ENCODE measurements around the gene NAIF1. TPM values are rescaled to one million over a fixed set of nuclear protein-coding genes. Genes with fewer than 3 reads are reported as not detected.

Gene NAIF1
- total and polyA plus RNA-seq, 2 donors (not counting 3 experiments of a cell fraction or from before 2014, with no cell fraction given): 8.2 to 10.1 TPM

- no peaks in the 10 kb centered on the region for H3K36me3 ChIP-seq (ENCODE audit: control insufficient read depth in 2 of 2, extremely low read depth in 1 of 2, insufficient read depth in 2 of 2, low read length in 2 of 2)
- BruUV-seq (replicated peaks): no TSS peak
- H3K4me2 ChIP-seq (ENCODE audit: insufficient read depth, low read length): no peak overlapping the region
- POLR2A ChIA-PET: no interaction called here
- H3K9me3 ChIP-seq (replicated peaks; ENCODE audit: control insufficient read depth, insufficient read depth, low read length): no peaks in the 10 kb centered on the region
- TF ChIP-seq GATA2 (IDR thresholded peaks at IDR 0.05; ENCODE audit: insufficient read depth, insufficient read length, low read depth, low read length) (no peak), CTCF (IDR thresholded peaks at IDR 0.05; ENCODE audit: extremely low read depth in 1 of 2, insufficient read depth in 1 of 2, low read depth in 1 of 2, low read length in 2 of 2) (no peak), MAX (IDR thresholded peaks at IDR 0.05; ENCODE audit: insufficient read depth, insufficient read length) (no peak), EZH2 (IDR thresholded peaks at IDR 0.05; ENCODE audit: borderline replicate concordance, low read depth, low read length, severe bottlenecking) (no peak), POLR2AphosphoS5 (IDR thresholded peaks at IDR 0.05; ENCODE audit: insufficient read depth, low read depth, low read length) (no peak), MYC (IDR thresholded peaks at IDR 0.05; ENCODE audit: low read depth, low read length) (no peak), POLR2A (IDR thresholded peaks at IDR 0.05; ENCODE audit: low read depth, low read length) (no peak), FOS (IDR thresholded peaks at IDR 0.05; ENCODE audit: borderline replicate concordance, insufficient read depth, low read length) (no peak), JUN (IDR thresholded peaks at IDR 0.05; ENCODE audit: borderline replicate concordance, insufficient read depth, insufficient read length, low read depth) (no peak)
- dilution Hi-C loops (cut with MboI; ENCODE audit: extremely low pct_ligation_motif_present, low sequenced_read_pairs) (no loop called here), intact Hi-C loops (cut with micrococcal nuclease) (no loop called here)
- no peaks in the 10 kb centered on the region for H3K27me3 ChIP-seq (ENCODE audit: control insufficient read depth in 2 of 2, insufficient read depth in 2 of 2, low read length in 2 of 2)
- H3K4me1 ChIP-seq (ENCODE audit: control insufficient read depth, extremely low read depth, insufficient read depth, low read length): peaks cover 8% of the 10 kb centered on the region
- peaks cover 4% of the 10 kb centered on the region for H3K79me2 ChIP-seq (ENCODE audit: control insufficient read depth, insufficient read depth, low read length)
- no peak overlapping the region for H3K4me3 ChIP-seq (replicated peaks in 1 of 3; ENCODE audit: insufficient read depth in 1 of 3, low read depth in 1 of 3, low read length in 3 of 3)
- no peaks in the 10 kb centered on the region for H3K9me1 ChIP-seq (replicated peaks; ENCODE audit: control insufficient read depth, extremely low read depth, insufficient read depth, low read length)
- no peaks in the 10 kb centered on the region for H4K20me1 ChIP-seq (replicated peaks; ENCODE audit: control insufficient read depth, extremely low read depth, insufficient read depth, low read length)
- CTCF ChIA-PET: interaction anchor here (1.0 to 1.9 kb wide), 3 partner anchors 30 to 118 kb away, joined by 4 to 9 read pairs (median 4); no protein-coding TSS in a partner anchor
- H2AFZ ChIP-seq (ENCODE audit: low read depth, low read length): peak overlapping the region; percentile 0
- DNase-seq (ENCODE audit: low read depth, low spot score) (peak; percentile 26), FAIRE-seq (peak; percentile 75)
- H3K27ac ChIP-seq (ENCODE audit: insufficient read depth, low read depth, low read length): no peak overlapping the region
- no peak overlapping the region for H3K9ac ChIP-seq (replicated peaks; ENCODE audit: extremely low read depth, insufficient read depth, low read length)
These were observed 5.7 kb downstream of the NAIF1 start for GRCh38 chr9:128061275-128061960.

All from endothelial cell of umbilical vein (primary cell).